HepG2 (cell line): ENCODE measurements around the gene ARHGAP5. TPM values are rescaled to one million over a fixed set of nuclear protein-coding genes. Genes with fewer than 3 reads are reported as not detected.

Source experiments
- EED ChIP-seq: sonication (generic); formaldehyde crosslinking; IDR thresholded peaks from 2 replicates; pipeline ENCODE4 v1.5.0; 2020; ENCODE audit warnings: mild to moderate bottlenecking, missing genetic modification reagents
- GATAD1 ChIP-seq: IDR thresholded peaks from 2 replicates; pipeline ENCODE4 v1.6.1; 2016; ENCODE audit warnings: missing genetic modification reagents, missing compliant biosample characterization
- HNF4A ChIP-seq: sonication (generic); formaldehyde crosslinking; IDR thresholded peaks from 2 replicates; pipeline ENCODE4 v1.4.0; 2020; ENCODE audit warnings: missing genetic modification reagents
- HNRNPUL1 ChIP-seq: fragments of 200-400 bp; formaldehyde crosslinking; IDR thresholded peaks from 2 replicates; pipeline ENCODE4 v1.6.1; 2017; ENCODE audit warnings: low read depth, mild to moderate bottlenecking, low read length, moderate library complexity
- MTA3 ChIP-seq: sonication (generic); formaldehyde crosslinking; IDR thresholded peaks from 2 replicates; pipeline ENCODE4 v1.4.0; 2020; ENCODE audit warnings: missing genetic modification reagents
- MTF2 ChIP-seq: sonication (generic); formaldehyde crosslinking; IDR thresholded peaks from 2 replicates; pipeline ENCODE4 v1.5.0; 2020; ENCODE audit warnings: missing genetic modification reagents, borderline replicate concordance
- NFIB ChIP-seq: sonication (generic); formaldehyde crosslinking; IDR thresholded peaks from 2 replicates; pipeline ENCODE4 v1.9.0; 2021; ENCODE audit warnings: missing genetic modification reagents, mild to moderate bottlenecking, borderline replicate concordance
- NR2F1 ChIP-seq, 2 experiments: fragments of 450-650 bp in 1 of 2; formaldehyde crosslinking in 1 of 2; IDR thresholded peaks; 2 replicates each; pipeline versions ENCODE4 v1.5.0 to v1.6.1; 2016 to 2020; ENCODE audit warnings: mild to moderate bottlenecking in 1 of 2, missing compliant biosample characterization in 1 of 2, missing genetic modification reagents in 1 of 2, moderate library complexity in 1 of 2
- PTBP1 ChIP-seq: fragments of 200-400 bp; formaldehyde crosslinking; IDR thresholded peaks from 2 replicates; pipeline ENCODE4 v1.6.1; 2018; ENCODE audit warnings: low read length, low read depth; ENCODE audit not compliant: poor library complexity, severe bottlenecking
- SRSF4 ChIP-seq: fragments of 200-400 bp; formaldehyde crosslinking; IDR thresholded peaks from one replicate; pipeline ENCODE4 v1.6.1; 2018; ENCODE audit warnings: mild to moderate bottlenecking, low read depth, low read length, moderate library complexity; ENCODE audit not compliant: poor library complexity, severe bottlenecking
- STAT5B ChIP-seq: sonication (generic); formaldehyde crosslinking; IDR thresholded peaks from 2 replicates; pipeline ENCODE4 v1.4.0; 2020; ENCODE audit warnings: missing genetic modification reagents
- TAF1 ChIP-seq: sonication (generic); formaldehyde crosslinking; IDR thresholded peaks from 2 replicates; pipeline ENCODE4 v1.4.0; 2020; ENCODE audit warnings: missing genetic modification reagents
- TBP ChIP-seq: sonication (generic); formaldehyde crosslinking; IDR thresholded peaks from 2 replicates; pipeline ENCODE4 v1.5.0; 2020; ENCODE audit warnings: missing genetic modification reagents
- WIZ ChIP-seq: sonication (generic); formaldehyde crosslinking; IDR thresholded peaks from 2 replicates; pipeline ENCODE4 v1.5.1; 2020; ENCODE audit warnings: mild to moderate bottlenecking, missing genetic modification reagents
- XBP1 ChIP-seq: sonication (generic); formaldehyde crosslinking; IDR thresholded peaks from 2 replicates; pipeline ENCODE4 v1.5.0; 2020; ENCODE audit warnings: missing genetic modification reagents
- YEATS2 ChIP-seq: sonication (generic); formaldehyde crosslinking; IDR thresholded peaks from 2 replicates; pipeline ENCODE4 v1.4.0; 2020; ENCODE audit warnings: missing genetic modification reagents, borderline replicate concordance
- ZBTB38 ChIP-seq: sonication (generic); formaldehyde crosslinking; IDR thresholded peaks from 2 replicates; pipeline ENCODE4 v1.5.1; 2020; ENCODE audit warnings: mild to moderate bottlenecking, missing genetic modification reagents
- ZFP37 ChIP-seq: sonication (generic); formaldehyde crosslinking; IDR thresholded peaks from 2 replicates; pipeline ENCODE4 v1.4.0; 2020; ENCODE audit warnings: missing genetic modification reagents, borderline replicate concordance
- ZNF256 ChIP-seq: sonication (generic); formaldehyde crosslinking; conservative IDR thresholded peaks from 2 replicates; pipeline ENCODE4 v1.4.0; 2020; ENCODE audit warnings: missing genetic modification reagents
- ZNF264 ChIP-seq: sonication (generic); formaldehyde crosslinking; IDR thresholded peaks from 2 replicates; pipeline ENCODE4 v1.4.0; 2020; ENCODE audit warnings: missing genetic modification reagents
- ZNF331 ChIP-seq: sonication (generic); formaldehyde crosslinking; IDR thresholded peaks from 2 replicates; pipeline ENCODE4 v1.4.0; 2020; ENCODE audit warnings: missing genetic modification reagents
- ZNF577 ChIP-seq: sonication (generic); formaldehyde crosslinking; IDR thresholded peaks from 2 replicates; pipeline ENCODE4 v1.4.0; 2020; ENCODE audit warnings: mild to moderate bottlenecking, low read depth, missing genetic modification reagents, borderline replicate concordance
- ZNF614 ChIP-seq: IDR thresholded peaks from 2 replicates; pipeline ENCODE4 v1.6.1; 2018; ENCODE audit warnings: missing biosample characterization, missing genetic modification reagents, inconsistent platforms, borderline replicate concordance
- ZNF660 ChIP-seq: sonication (generic); formaldehyde crosslinking; IDR thresholded peaks from 2 replicates; pipeline ENCODE4 v1.5.1; 2020; ENCODE audit warnings: mild to moderate bottlenecking, low read depth, missing genetic modification reagents, borderline replicate concordance
- ZNF737 ChIP-seq: sonication (generic); formaldehyde crosslinking; IDR thresholded peaks from 2 replicates; pipeline ENCODE4 v1.5.0; 2020; ENCODE audit warnings: missing genetic modification reagents, mild to moderate bottlenecking, borderline replicate concordance
- ZNF850 ChIP-seq: sonication (generic); formaldehyde crosslinking; conservative IDR thresholded peaks from 2 replicates; pipeline ENCODE4 v1.9.0; 2021; ENCODE audit warnings: mild to moderate bottlenecking, missing genetic modification reagents
- polyA plus RNA-seq, 8 experiments: library from polyadenylated mRNA; depleted of rRNA in 3 of 8; stranded (reverse) in 7 of 8; unstranded in 1 of 8; fragments of >200 nt; fragmentation: Illumina TruSeq in 4 of 8; extraction: Trizol in 4 of 8; gene quantifications; 2 replicates each; pipeline versions ENCODE4 v1.2.1 to v1.2.3, GENCODE V29; 2011 to 2016; ENCODE audit warnings: low read depth in 4 of 8, missing spikeins in 1 of 8, mixed read lengths in 1 of 8; ENCODE audit not compliant: insufficient read depth in 1 of 8
- total RNA-seq, 5 experiments: library from RNA; depleted of rRNA; stranded (reverse); fragments of >200 nt; fragmentation: Illumina TruSeq; extraction: Trizol; gene quantifications; 2 replicates each; pipeline ENCODE4 v1.2.3, GENCODE V29; 2016; ENCODE audit warnings: low read depth in 1 of 5
- TF ChIP-seq, protein P1 (sequence below): sonication (generic); formaldehyde crosslinking; IDR thresholded peaks from 2 replicates; pipeline ENCODE4 v1.4.0; 2020; ENCODE audit warnings: low read depth, mild to moderate bottlenecking, missing genetic modification reagents
- TF ChIP-seq, protein P2 (sequence below): sonication (generic); formaldehyde crosslinking; IDR thresholded peaks from 2 replicates; pipeline ENCODE4 v1.5.0; 2020; ENCODE audit warnings: missing genetic modification reagents
- TF ChIP-seq, protein P3 (sequence below): sonication (generic); formaldehyde crosslinking; IDR thresholded peaks from 2 replicates; pipeline ENCODE4 v1.8.1; 2023; ENCODE audit warnings: missing genetic modification reagents, mild to moderate bottlenecking, borderline replicate concordance

Gene ARHGAP5
- total and polyA plus RNA-seq, 2 of the 13 experiments (the other 11 are each of a cell fraction or from before 2014, with no cell fraction given) = 33.7 to 144 TPM

DNA sequence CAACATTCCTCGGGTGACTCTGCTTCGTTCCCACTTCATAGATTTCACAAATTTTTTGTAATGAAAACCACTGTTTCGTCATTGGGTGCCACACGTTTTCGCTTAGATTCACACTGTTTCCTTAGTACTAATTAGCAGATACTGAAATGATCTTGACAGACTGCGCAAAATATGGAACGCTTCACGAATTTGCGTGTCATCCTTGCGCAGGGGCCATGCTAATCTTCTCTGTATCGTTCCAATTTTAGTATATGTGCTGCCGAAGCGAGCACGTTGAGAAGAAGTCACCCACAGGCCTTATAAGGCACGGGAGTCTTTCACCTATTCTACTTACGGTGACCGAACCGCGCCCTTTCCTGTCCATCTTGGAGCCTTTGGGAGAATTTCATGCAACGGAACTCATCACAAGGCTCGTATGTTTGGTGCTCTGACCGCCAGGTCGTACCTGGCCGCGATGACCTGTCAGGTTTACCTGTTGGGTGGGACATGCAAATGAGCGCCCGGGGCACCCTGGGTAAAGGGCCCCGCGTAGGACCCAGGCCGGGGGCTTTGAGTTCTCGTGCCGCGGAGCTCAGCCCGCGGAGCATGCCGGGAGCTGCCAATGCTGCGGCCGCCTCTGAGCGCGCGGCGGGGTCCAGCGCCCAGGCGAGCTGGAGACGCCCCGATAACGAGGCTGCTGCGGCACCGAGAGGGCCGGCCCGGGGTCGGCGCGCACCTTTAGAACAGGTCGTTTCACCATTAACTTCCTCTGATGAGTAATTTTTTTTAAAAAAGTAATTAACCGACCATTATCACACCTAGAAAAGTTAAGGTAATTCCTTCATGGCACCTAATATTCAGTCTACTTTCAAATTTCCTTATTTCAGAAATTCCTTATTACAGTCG lies 126.1 kb downstream of the ARHGAP5 start, which contains the start of gene RNU6-8 (continued):
- TF ChIP-seq, protein P1, sequence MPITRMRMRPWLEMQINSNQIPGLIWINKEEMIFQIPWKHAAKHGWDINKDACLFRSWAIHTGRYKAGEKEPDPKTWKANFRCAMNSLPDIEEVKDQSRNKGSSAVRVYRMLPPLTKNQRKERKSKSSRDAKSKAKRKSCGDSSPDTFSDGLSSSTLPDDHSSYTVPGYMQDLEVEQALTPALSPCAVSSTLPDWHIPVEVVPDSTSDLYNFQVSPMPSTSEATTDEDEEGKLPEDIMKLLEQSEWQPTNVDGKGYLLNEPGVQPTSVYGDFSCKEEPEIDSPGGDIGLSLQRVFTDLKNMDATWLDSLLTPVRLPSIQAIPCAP (CRISPR knock-in tag) = no peak
- peak; percentile 73 for TF ChIP-seq PTBP1
- TF ChIP-seq HNF4A (CRISPR knock-in tag) = no peak; the same call in 1 of the 2 replicates
- peak; percentile 94; the same call in 1 of the 2 replicates for TF ChIP-seq TBP (CRISPR knock-in tag)
- TF ChIP-seq TAF1 (CRISPR knock-in tag) = peak; percentile 78
- peak; percentile 96 for TF ChIP-seq ZNF256 (CRISPR knock-in tag)
- TF ChIP-seq XBP1 (CRISPR knock-in tag) = peak; percentile 88; the same call in 1 of the 2 replicates
- TF ChIP-seq SRSF4 = no peak
- TF ChIP-seq, protein P2, sequence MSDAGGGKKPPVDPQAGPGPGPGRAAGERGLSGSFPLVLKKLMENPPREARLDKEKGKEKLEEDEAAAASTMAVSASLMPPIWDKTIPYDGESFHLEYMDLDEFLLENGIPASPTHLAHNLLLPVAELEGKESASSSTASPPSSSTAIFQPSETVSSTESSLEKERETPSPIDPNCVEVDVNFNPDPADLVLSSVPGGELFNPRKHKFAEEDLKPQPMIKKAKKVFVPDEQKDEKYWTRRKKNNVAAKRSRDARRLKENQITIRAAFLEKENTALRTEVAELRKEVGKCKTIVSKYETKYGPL (CRISPR knock-in tag) = peak; percentile 25; the same call in 1 of the 2 replicates
- TF ChIP-seq NFIB (CRISPR knock-in tag) = no peak
- TF ChIP-seq GATAD1 = peak; percentile 76
- no peak; the same call in 1 of the 2 replicates for TF ChIP-seq STAT5B
- TF ChIP-seq ZNF577 (CRISPR knock-in tag) = no peak
- peak; percentile 88 for TF ChIP-seq ZNF331
- peak; percentile 93 for TF ChIP-seq YEATS2
- no peak; the same call in 1 of the 2 replicates for TF ChIP-seq ZNF660 (CRISPR knock-in tag)
- TF ChIP-seq, protein P3, sequence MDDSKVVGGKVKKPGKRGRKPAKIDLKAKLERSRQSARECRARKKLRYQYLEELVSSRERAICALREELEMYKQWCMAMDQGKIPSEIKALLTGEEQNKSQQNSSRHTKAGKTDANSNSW = peak; percentile 76; the same call in 1 of the 2 replicates
- TF ChIP-seq WIZ (CRISPR knock-in tag) = peak; percentile 65
- TF ChIP-seq MTF2 (CRISPR knock-in tag) = peak; percentile 41; the same call in 1 of the 2 replicates
- peak; percentile 95 for TF ChIP-seq ZNF614
- TF ChIP-seq ZBTB38 = peak; percentile 80
- peak; percentile 97 for TF ChIP-seq ZNF264
- TF ChIP-seq ZNF737 = no peak
- peak in 1 of 2 experiments; percentile 4; a peak in 1 of 4 replicates for TF ChIP-seq NR2F1 (CRISPR knock-in tag; IDR thresholded peaks at IDR 0.05)
- no peak; the same call in 1 of the 2 replicates for TF ChIP-seq EED
- TF ChIP-seq MTA3 (CRISPR knock-in tag) = no peak
- TF ChIP-seq ZNF850 (CRISPR knock-in tag) = no peak
- no peak for TF ChIP-seq HNRNPUL1
- TF ChIP-seq ZFP37 (CRISPR knock-in tag) = peak; percentile 93
